Measurements from ENCODE around the gene PPP1R7.

- TF ChIP-seq, protein P1, sequence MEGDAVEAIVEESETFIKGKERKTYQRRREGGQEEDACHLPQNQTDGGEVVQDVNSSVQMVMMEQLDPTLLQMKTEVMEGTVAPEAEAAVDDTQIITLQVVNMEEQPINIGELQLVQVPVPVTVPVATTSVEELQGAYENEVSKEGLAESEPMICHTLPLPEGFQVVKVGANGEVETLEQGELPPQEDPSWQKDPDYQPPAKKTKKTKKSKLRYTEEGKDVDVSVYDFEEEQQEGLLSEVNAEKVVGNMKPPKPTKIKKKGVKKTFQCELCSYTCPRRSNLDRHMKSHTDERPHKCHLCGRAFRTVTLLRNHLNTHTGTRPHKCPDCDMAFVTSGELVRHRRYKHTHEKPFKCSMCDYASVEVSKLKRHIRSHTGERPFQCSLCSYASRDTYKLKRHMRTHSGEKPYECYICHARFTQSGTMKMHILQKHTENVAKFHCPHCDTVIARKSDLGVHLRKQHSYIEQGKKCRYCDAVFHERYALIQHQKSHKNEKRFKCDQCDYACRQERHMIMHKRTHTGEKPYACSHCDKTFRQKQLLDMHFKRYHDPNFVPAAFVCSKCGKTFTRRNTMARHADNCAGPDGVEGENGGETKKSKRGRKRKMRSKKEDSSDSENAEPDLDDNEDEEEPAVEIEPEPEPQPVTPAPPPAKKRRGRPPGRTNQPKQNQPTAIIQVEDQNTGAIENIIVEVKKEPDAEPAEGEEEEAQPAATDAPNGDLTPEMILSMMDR (IDR thresholded peaks at IDR 0.05), result no peak
- TF ChIP-seq EP300 (IDR thresholded peaks at IDR 0.05), result no peak
- TF ChIP-seq POLR2AphosphoS5 (IDR thresholded peaks at IDR 0.05), result no peak
- TF ChIP-seq POLR2A (IDR thresholded peaks at IDR 0.05), result no peak
Measured at GRCh38 chr2:241130316-241130715, 20.0 kb upstream of the PPP1R7 start.
